HG03095 (cell line): Measurements from ENCODE around the gene SORBS1.
"Not testable (repeated sequence)": the region's sequence is repeated elsewhere in the genome, so short reads cannot be mapped to it uniquely, and the experiment has no call there.

Experiments
- ATAC-seq: cut with Tn5 transposase; IDR thresholded peaks from one replicate; pipeline ENCODE4 v1.9.1; 2021; ENCODE audit warnings: moderate library complexity; ENCODE audit not compliant: unreplicated experiment

SORBS1 gene

GRCh38 chr10:95496246-95496911 lies 64.8 kb downstream of the SORBS1 start:
- ATAC-seq = no peak

GRCh38 chr10:95493862-95494261 lies 67.3 kb downstream of the SORBS1 start:
- no peak for ATAC-seq

GRCh38 chr10:95487994-95488393 lies 73.2 kb downstream of the SORBS1 start:
- ATAC-seq = no peak

DNA sequence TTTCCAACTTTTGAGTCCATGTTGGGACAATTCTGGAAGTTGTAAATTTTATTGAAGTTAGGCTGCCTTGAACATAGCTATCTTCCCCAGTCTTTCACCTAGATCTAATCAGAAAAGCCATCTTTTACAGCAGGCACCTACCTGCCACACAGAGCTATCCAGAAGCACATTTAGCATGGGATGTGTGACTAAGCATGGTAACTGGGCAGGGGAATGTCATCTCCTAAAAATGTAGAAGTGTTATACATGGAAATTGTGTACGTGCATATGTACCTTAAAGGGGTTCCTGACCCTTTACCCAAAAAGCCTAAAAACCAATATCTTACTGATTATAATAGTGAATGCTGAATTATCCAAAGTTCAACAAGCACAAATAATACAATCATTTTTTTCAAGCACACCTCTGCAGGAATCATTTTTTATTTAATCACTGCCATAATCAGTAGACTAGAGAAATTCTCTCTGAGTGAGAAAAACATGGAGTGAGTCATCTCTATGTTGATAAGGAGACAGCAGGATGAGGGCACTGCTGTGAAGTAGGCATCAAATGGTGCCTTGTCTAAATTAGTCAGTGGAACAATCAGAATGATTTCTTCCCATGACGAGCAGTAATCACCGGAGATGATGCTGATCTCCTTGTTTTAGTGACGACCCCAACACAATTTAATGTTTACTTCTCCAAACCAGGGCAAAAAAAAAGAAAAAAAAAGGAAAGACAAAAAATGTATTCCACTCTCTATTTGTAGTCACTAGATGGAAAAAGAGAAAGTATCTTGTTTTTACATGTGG lies 75.9 kb downstream of the SORBS1 start:
- ATAC-seq = no peak

DNA sequence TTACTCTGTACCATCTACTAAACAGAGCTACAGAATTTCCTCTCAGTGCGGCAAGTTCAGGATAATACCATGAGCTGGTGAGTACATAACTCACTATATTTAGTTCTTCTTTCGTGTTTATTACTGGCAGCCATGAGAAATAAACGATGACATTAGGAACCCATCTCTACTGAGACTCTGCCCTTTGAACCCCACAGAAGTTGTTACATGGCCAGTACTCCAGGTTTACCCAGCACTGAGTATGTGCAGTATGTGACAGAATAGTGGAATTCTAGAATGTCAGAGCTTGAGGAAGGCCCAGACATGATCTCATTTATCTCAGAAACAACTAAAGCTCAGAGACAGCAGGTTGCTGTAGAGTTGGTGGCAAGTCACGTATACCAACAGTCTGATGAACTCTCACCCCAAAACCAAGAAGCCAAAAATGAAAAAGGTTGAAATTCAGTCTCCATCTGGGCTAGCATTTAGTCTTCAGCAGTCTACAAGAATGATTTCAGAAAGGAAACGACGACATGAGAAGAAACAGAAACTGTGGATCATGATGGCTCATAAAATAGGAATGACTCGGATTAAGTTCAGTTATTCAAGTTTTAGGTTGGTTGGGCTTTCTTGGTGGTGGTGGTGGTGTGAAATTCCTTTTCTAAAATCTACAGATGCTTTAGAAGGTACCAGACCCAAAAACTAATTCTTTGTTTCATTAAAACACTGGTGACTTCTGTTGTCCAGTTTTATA lies 78.5 kb downstream of the SORBS1 start:
- no peak for ATAC-seq

- no peak for ATAC-seq
Measured at GRCh38 chr10:95480901-95481491, 80.2 kb downstream of the SORBS1 start.

DNA sequence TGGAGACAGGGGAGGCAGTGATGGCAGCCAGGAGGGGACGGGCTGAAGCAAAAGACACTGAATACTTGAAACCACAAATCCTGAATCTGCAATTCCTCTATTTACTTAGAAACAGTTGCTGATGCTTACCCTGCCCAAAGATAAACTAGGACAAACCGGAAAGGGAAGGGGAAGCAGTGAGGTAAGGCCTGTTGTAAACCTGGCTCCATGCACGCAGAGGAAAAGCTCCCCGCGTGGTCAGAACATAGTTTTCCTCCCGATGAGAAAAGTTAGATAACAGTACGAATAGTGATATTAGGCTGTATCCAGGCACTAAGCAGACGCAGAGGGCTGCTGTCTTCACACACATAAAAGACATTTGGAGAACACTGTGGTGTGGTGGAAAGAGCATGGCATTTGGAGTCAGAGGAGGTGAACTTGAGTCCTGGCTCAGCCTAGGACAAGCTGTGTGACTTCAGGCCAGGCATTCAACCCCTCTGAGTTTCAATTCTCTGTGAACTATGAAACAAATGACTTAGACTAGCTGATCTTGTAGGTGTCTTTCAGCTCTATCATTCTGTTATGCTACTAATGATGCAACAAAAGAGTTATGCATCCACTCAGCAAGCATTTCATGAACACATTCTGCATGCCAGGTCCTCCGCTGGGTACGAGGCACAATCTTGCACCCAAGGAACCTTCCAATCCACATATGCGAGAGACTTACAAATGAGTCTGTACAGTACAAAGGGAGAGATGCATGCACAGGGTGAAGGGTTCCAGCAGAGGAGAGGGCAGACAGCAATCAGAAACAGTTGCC lies 80.9 kb downstream of the SORBS1 start:
- ATAC-seq = no peak

- no peak for ATAC-seq
Measured at GRCh38 chr10:95478935-95479334, 82.2 kb downstream of the SORBS1 start.

GRCh38 chr10:95478185-95478584 lies 83.0 kb downstream of the SORBS1 start:
- ATAC-seq = no peak

GRCh38 chr10:95477175-95477520 lies 84.0 kb downstream of the SORBS1 start:
- no peak for ATAC-seq

DNA sequence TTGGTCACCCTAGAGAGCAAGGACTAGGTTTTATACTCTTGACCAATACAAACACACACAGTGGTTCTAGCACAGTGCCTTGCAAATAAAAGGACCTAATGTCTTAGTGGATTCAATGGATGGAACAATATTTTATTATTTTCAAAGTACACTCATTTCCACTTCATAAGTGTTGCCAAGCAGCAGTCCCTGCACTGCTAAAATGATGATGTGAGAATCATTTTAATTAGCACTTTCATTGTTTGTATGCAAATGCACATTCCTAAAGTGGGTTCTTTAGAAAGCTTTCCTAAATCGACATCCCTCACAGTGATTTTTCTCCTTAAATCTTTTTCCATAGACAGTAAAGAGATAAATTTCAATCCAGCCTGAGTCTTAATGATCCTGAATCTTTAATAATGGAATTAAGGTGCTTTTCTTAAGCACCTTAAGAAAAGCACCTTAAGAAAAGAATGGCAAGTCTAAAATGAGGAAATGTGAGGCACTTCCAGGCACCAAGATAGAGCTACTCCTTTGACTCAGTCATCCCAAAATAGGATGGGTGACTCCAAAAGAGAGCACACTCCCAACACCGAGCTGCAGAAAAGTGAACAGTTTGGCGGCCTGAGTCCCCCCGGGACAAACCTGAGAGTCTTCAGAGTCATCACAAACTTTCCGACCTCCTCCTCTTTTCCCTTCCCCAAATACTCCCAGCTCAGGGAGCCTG lies 84.5 kb downstream of the SORBS1 start:
- no peak for ATAC-seq

- no peak for ATAC-seq
Measured at GRCh38 chr10:95475827-95476468, 85.2 kb downstream of the SORBS1 start.

GRCh38 chr10:95475003-95475383 lies 86.2 kb downstream of the SORBS1 start:
- ATAC-seq = no peak

DNA sequence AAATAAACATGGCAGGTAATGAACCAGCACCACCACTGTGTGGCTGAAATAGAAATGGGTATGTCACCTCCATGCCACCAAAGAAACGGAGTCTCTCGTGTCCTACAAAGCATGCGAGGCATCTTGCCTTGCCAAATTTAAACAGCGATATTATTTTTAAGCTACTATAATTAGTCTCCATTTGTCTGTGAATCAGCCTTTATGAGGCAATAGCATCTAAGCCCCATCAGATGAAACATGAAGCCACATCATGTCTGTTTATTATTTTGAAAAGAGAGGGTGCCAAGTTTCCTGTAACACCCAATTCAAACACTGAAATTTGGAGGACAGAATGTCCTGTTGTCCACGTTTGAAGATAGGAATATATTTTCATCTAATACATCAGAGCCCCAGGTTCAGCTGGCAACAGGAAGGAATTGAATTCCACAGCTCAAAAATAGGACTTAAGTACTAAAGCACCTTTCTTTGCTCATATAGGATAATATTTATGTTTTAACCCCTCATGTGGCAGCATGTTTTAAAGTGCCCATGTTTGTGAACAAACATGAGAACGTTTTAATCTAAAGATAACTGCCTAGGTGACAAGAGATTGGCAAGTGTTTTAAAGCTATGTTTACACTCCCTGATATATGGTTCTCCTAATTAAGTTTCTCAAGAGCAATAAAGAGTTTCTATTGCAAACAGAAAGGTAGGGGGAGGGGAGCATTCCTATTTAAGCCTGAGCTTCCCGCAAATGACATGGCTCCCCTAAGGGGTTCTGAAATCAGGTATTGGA lies 86.8 kb downstream of the SORBS1 start:
- ATAC-seq = no peak

DNA sequence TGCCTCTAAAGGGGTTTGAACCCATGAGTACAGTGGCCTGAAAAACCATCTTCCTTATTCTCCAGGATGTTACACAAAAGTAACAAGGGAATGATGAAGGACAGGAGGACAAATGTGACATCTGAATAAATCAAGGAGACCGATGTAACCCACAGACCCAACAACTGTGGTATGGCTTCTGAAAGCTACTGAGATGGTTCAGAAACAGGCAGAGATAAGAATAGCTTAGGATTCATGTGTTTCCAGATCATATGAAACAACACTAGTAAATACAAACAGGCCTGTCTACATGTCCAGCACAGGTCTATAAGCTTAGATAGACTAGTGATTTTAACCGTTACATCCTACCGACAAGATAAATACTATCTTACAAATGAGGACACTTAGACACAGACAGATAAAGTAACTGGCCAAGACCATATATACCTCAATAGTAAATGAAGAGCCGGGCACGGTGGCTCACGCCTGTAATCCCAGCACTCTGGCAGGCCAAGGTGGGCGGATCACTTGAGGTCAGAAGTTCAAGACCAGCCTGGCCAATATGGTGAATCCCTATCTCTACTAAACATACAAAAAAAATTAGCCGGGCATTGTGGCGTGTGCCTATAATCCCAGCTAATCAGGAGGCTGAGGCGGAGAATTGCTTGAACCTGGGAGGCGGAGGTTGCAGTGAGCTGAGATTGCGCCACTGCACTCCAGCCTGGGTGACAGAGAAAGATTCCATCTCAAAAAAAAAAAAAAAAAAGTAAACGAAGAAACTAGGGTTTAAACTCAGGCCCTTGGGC lies 88.7 kb downstream of the SORBS1 start:
- no peak for ATAC-seq

GRCh38 chr10:95469676-95470075 lies 91.5 kb downstream of the SORBS1 start:
- no peak for ATAC-seq

- ATAC-seq = no peak
Measured at GRCh38 chr10:95469251-95469650, 91.9 kb downstream of the SORBS1 start.

DNA sequence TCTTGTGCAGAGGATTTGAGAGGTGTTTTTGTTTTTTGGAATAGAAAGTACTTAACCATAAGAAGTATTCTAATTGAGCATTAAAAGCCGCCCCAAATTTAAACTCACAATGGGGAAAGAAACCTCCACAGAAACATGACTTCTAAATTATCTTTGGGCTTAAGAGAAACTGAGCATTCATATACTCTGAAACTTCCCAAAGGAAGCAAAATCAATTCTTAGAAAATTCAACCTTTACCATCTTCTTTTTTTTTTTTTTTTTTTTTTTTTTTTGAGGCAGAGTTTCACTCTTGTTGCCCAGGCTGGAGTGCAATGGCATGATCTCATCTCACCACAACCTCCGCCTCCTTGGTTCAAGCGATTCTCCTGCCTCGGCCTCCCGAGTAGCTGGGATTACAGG lies 93.5 kb downstream of the SORBS1 start:
- not testable (repeated sequence) for ATAC-seq
